ENCODE data around the gene CPOX. TPM values are rescaled to one million over a fixed set of nuclear protein-coding genes. Genes with fewer than 3 reads are reported as not detected.

CPOX gene
- 14.7 and 18.7 TPM in 2 replicates for total RNA-seq (ENCODE audit: low replicate concordance)

DNA sequence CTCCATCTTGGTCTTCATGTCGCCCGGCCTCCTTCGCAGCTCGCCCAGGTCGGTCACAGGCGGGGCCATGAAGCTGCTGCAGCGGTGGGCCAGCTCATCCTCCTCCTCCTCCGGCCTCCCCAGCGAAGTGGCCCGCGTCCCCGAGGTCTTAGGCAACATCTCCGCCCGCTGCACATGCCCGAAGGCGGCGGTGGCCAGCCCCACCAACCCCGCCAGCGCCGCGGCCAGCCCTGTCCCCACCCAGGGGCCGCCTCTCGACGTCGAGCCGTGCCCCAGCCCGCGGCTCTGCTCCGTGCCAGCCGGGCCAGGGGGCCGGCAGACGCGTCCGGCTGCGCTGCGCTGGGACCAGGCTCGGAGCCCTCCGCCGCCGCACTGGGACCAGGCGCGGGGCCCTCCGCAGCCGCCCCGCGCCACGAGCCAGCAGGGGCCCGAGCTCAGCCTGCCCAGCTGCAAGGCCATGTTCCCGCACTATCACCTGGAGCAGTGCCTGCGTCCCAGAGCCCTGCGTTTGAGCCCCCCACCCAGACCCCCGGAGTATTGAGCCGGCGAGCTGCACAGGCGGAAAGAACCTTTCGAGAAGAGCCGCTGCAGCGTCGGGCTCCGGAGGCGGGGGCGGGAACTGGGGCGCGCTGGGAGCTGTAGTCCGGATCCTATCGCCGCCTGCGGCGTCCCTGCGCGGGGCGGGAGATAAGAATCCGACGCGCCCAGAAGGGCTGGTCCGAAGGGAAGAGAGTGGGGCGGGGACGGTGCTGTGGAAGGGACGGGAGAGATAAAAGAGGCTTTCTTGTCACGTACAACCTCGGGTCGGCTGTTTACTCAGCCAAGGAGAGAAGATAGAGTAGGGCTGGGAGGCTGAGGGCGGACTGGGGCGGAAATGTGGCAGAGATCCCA, at the start of gene CPOX:
TSS of gene CPOX (minus strand) at position 566 of the 891 bp plus-strand sequence. CDS start at position 459, 107 bp downstream.

GRCh38 chr3:98531622-98532274, 61.7 kb downstream of the CPOX start, which contains the start of gene GPR15:
Gene GPR15 (plus strand): TSS chr3:98531978. CDS start chr3:98532034, 56 bp downstream.

Other genes with a start within 250 kb of the CPOX start
- not detected in 2 replicates for gene OR5K4, start 239.8 kb downstream of the CPOX start, total RNA-seq (ENCODE audit: low replicate concordance)
- gene OR5K3, start 202.9 kb downstream of the CPOX start, total RNA-seq (ENCODE audit: low replicate concordance): not detected in 2 replicates
- gene OR5K1, start 130.4 kb downstream of the CPOX start, total RNA-seq (ENCODE audit: low replicate concordance): not detected in 2 replicates
- not detected in 2 replicates for gene OR5K2, start 95.9 kb downstream of the CPOX start, total RNA-seq (ENCODE audit: low replicate concordance)
- gene CLDND1, start 70.7 kb downstream of the CPOX start, total RNA-seq (ENCODE audit: low replicate concordance): 56.7 and 59.7 TPM in 2 replicates
- not detected in 2 replicates for gene GPR15, start 61.6 kb downstream of the CPOX start, total RNA-seq (ENCODE audit: low replicate concordance)
- 3.0 and 6.0 TPM in 2 replicates for gene ST3GAL6, start 169.7 kb upstream of the CPOX start, total RNA-seq (ENCODE audit: low replicate concordance)

All from smooth muscle cell of the coronary artery (primary cell).